HUES6 (cell line): ENCODE results near the gene IMPDH1.

Experiments used
- H3K27ac ChIP-seq: 2 replicates; pipeline ENCODE4 v1.7.0; 2013; ENCODE audit warnings: low read depth, mild to moderate bottlenecking, low read length, inconsistent platforms
- H3K27me3 ChIP-seq: 2 replicates; pipeline ENCODE4 v1.6.1; 2013; ENCODE audit warnings: low read length; ENCODE audit not compliant: control insufficient read depth, insufficient read depth
- H3K36me3 ChIP-seq: 2 replicates; pipeline ENCODE4 v1.6.1; 2013; ENCODE audit warnings: low read length; ENCODE audit not compliant: control insufficient read depth, insufficient read depth
- H3K4me1 ChIP-seq: 2 replicates; pipeline ENCODE4 v1.6.1; 2013; ENCODE audit warnings: low read length; ENCODE audit not compliant: control insufficient read depth, insufficient read depth
- H3K4me3 ChIP-seq: 2 replicates; pipeline ENCODE4 v1.5.1; 2013; ENCODE audit warnings: low read depth, low read length
- H3K9ac ChIP-seq: one replicate; pipeline ENCODE4 v1.6.1; 2013; ENCODE audit warnings: mild to moderate bottlenecking, low read length
- H3K9me3 ChIP-seq: 2 replicates; pipeline ENCODE4 v1.6.1; 2013; ENCODE audit warnings: low read depth, low read length; ENCODE audit not compliant: control insufficient read depth, insufficient read depth

IMPDH1 gene

GRCh38 chr7:128404143-128404681, 5.6 kb downstream of the IMPDH1 start:
- H3K9me3 ChIP-seq, result no peaks in the 10 kb centered on the region
- peaks cover 38% of the 10 kb centered on the region for H3K4me1 ChIP-seq
- no peak overlapping the region for H3K9ac ChIP-seq
- H3K36me3 ChIP-seq, result peaks cover 15% of the 10 kb centered on the region; the same call in 1 of the 2 replicates
- peaks cover 55% of the 10 kb centered on the region for H3K27me3 ChIP-seq
- no peak overlapping the region for H3K27ac ChIP-seq
- H3K4me3 ChIP-seq, result peak overlapping the region; percentile 73; the same call in 1 of the 2 replicates

GRCh38 chr7:128403676-128404075, 6.1 kb downstream of the IMPDH1 start:
- Histone ChIP-seq H3K4me1 (peaks cover 33% of the 10 kb centered on the region), H3K36me3 (peaks cover 15% of the 10 kb centered on the region; the same call in 1 of the 2 replicates), H3K4me3 (peak overlapping the region; percentile 73; the same call in 1 of the 2 replicates), H3K9me3 (no peaks in the 10 kb centered on the region), H3K27ac (no peak overlapping the region), H3K27me3 (peaks cover 50% of the 10 kb centered on the region), H3K9ac (no peak overlapping the region)

GRCh38 chr7:128402356-128402755, 7.4 kb downstream of the IMPDH1 start:
- H3K27ac ChIP-seq, result no peak overlapping the region
- peaks cover 22% of the 10 kb centered on the region for H3K4me1 ChIP-seq
- H3K36me3 ChIP-seq, result peaks cover 23% of the 10 kb centered on the region

GRCh38 chr7:128400566-128400965, 9.2 kb downstream of the IMPDH1 start:
- H3K9me3 ChIP-seq, result no peaks in the 10 kb centered on the region
- no peak overlapping the region for H3K4me3 ChIP-seq
- no peak overlapping the region for H3K27ac ChIP-seq
- H3K36me3 ChIP-seq, result peaks cover 26% of the 10 kb centered on the region
- no peak overlapping the region for H3K9ac ChIP-seq
- peaks cover 19% of the 10 kb centered on the region for H3K4me1 ChIP-seq
- H3K27me3 ChIP-seq, result peaks cover 23% of the 10 kb centered on the region

More at GRCh38 chr7:128402356-128402755, 7.4 kb downstream of the IMPDH1 start:
- H3K27me3 ChIP-seq, result peaks cover 36% of the 10 kb centered on the region
- H3K4me3 ChIP-seq, result no peak overlapping the region
- H3K9me3 ChIP-seq, result no peaks in the 10 kb centered on the region
- no peak overlapping the region for H3K9ac ChIP-seq

- no peak overlapping the region for H3K4me3 ChIP-seq
- no peaks in the 10 kb centered on the region for H3K9me3 ChIP-seq
- peaks cover 26% of the 10 kb centered on the region for H3K36me3 ChIP-seq
- H3K4me1 ChIP-seq, result peaks cover 15% of the 10 kb centered on the region
- no peak overlapping the region for H3K9ac ChIP-seq
- peaks cover 17% of the 10 kb centered on the region for H3K27me3 ChIP-seq
- no peak overlapping the region for H3K27ac ChIP-seq
Measured at GRCh38 chr7:128399991-128400390, 9.8 kb downstream of the IMPDH1 start.

- H3K27ac ChIP-seq, result no peak overlapping the region
- no peaks in the 10 kb centered on the region for H3K9me3 ChIP-seq
- peaks cover 36% of the 10 kb centered on the region for H3K36me3 ChIP-seq
- H3K4me1 ChIP-seq, result peaks cover 3% of the 10 kb centered on the region
- H3K9ac ChIP-seq, result no peak overlapping the region
- H3K4me3 ChIP-seq, result no peak overlapping the region
- peaks cover 5% of the 10 kb centered on the region for H3K27me3 ChIP-seq
Measured at GRCh38 chr7:128398841-128399135, 11.0 kb downstream of the IMPDH1 start.

- no peak overlapping the region for H3K4me3 ChIP-seq
- H3K36me3 ChIP-seq, result peaks cover 36% of the 10 kb centered on the region
- no peaks in the 10 kb centered on the region for H3K27me3 ChIP-seq
- no peaks in the 10 kb centered on the region for H3K4me1 ChIP-seq
- no peak overlapping the region for H3K27ac ChIP-seq
- H3K9ac ChIP-seq, result no peak overlapping the region
- no peaks in the 10 kb centered on the region for H3K9me3 ChIP-seq
Measured at GRCh38 chr7:128398016-128398840, 11.6 kb downstream of the IMPDH1 start.

GRCh38 chr7:128396357-128396756, 13.4 kb downstream of the IMPDH1 start:
- H3K4me3 ChIP-seq, result no peak overlapping the region
- H3K36me3 ChIP-seq, result peaks cover 36% of the 10 kb centered on the region

GRCh38 chr7:128395748-128396147, 14.0 kb downstream of the IMPDH1 start:
- Histone ChIP-seq H3K27ac (no peak overlapping the region), H3K36me3 (peaks cover 32% of the 10 kb centered on the region), H3K4me3 (no peak overlapping the region)

More at GRCh38 chr7:128396357-128396756, 13.4 kb downstream of the IMPDH1 start:
- H3K27me3 ChIP-seq, result no peaks in the 10 kb centered on the region
- no peak overlapping the region for H3K27ac ChIP-seq
- H3K9me3 ChIP-seq, result no peaks in the 10 kb centered on the region
- H3K9ac ChIP-seq, result no peak overlapping the region
- no peaks in the 10 kb centered on the region for H3K4me1 ChIP-seq

GRCh38 chr7:128394904-128395496, 14.8 kb downstream of the IMPDH1 start:
- Histone ChIP-seq H3K4me1 (peaks cover 2% of the 10 kb centered on the region; the same call in 1 of the 2 replicates), H3K9me3 (no peaks in the 10 kb centered on the region), H3K4me3 (no peak overlapping the region), H3K9ac (no peak overlapping the region), H3K27me3 (no peaks in the 10 kb centered on the region), H3K27ac (no peak overlapping the region), H3K36me3 (peaks cover 25% of the 10 kb centered on the region)

More at GRCh38 chr7:128395748-128396147, 14.0 kb downstream of the IMPDH1 start:
- Histone ChIP-seq H3K9ac (no peak overlapping the region), H3K27me3 (no peaks in the 10 kb centered on the region), H3K4me1 (no peaks in the 10 kb centered on the region), H3K9me3 (no peaks in the 10 kb centered on the region)
